Activated CD4-positive, alpha-beta T cell treated with anti-CD3 and anti-CD28 coated beads for 4 hours (primary cell): ENCODE results near the gene LBX2.
A peak's percentile ranks its signal among the peaks of the same experiment; 100 is the strongest.
"Not testable (repeated sequence)": the region's sequence is repeated elsewhere in the genome, so short reads cannot be mapped to it uniquely, and the experiment has no call there.

Experiments used
- DNase-seq, 2 donors: peaks; one replicate each; pipeline ENCODE4 v3.0.0-alpha.2; 2020

The LBX2 gene

GRCh38 chr2:74481961-74482800, 17.2 kb downstream of the LBX2 start:
- DNase-seq: peak; percentile 35 to 55

DNA sequence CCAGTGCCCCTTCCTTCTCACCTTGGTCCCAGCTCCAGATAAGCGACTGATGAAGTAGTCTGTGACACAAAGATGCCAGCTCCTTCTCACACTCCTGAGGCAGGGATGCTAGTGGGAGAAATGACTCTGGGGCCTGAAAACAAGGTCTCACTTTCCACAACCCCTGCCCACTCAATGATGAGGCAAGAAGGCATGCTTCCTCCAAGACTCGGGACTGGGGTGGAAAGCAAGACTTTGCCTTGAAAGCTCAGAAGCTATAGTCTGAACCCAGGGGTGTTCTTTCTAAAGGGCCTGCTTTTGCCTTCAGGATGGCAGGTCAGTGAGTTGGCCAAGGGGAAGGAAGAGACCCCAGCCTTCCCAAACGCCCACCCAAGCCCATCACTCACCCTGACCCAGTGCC, 18.0 kb downstream of the LBX2 start:
- no peak for DNase-seq

- DNase-seq: no peak
Observed at GRCh38 chr2:74474899-74475298, 24.5 kb downstream of the LBX2 start.

- no peak for DNase-seq
Observed at GRCh38 chr2:74474481-74474880, 24.9 kb downstream of the LBX2 start.

DNA sequence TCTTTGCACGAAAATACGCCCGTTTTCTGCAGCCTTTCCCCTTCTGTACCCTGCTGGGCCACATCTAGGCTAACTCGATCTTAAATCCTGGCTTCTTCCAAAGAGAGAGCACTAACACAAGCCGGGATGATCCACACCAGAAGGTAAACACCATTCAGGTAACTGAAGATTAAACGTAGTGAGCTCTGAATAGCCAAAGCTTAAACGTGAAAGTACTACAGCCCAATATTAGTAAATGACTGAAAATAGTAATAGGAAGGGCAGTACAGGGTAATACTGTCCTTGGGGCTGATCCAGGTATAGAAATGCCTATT, 26.5 kb downstream of the LBX2 start:
- no peak for DNase-seq

GRCh38 chr2:74472086-74472944, 27.1 kb downstream of the LBX2 start, which contains the start of gene MRPL53:
MRPL53 (minus strand) TSS chr2:74472680; CDS start chr2:74472660, 20 bp downstream.
- peak; percentile 95 to 97 for DNase-seq

DNA sequence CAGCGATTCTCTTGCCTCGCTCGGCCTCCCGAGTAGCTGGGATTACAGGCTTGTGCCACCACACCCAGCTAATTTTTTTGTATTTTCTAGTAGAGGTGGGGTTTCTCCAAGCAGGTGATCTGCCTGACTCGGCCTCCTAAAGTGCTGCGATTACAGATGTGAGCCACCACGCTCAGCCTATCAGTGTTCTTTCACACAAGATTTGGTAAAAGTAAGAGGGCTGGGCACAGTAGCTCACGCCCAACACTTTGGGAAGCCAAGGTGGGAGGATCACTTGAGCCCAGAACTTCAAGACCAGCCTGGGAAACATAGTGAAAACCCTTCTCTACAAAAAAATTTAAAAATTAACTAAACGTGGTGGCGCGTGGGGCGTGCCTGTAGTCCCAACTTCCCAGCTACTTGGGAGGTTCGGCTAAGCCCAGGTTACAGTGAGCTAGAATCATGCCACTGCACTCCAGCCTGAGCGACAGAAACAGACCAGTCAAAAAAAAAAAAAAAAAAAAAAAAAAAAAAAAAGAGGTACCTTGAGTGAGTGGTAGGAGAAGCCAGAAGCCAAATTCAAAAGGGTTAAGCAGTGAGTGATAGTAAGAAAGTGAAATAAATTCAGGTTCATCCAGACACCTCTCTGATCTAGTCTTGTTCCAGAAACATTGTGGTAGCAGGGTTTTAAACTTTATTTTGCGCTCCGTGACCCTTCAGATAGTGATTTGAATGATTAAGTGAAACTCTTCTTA, 27.9 kb downstream of the LBX2 start:
- DNase-seq: no peak

GRCh38 chr2:74470742-74471141, 28.7 kb downstream of the LBX2 start:
- not testable (repeated sequence) for DNase-seq

DNA sequence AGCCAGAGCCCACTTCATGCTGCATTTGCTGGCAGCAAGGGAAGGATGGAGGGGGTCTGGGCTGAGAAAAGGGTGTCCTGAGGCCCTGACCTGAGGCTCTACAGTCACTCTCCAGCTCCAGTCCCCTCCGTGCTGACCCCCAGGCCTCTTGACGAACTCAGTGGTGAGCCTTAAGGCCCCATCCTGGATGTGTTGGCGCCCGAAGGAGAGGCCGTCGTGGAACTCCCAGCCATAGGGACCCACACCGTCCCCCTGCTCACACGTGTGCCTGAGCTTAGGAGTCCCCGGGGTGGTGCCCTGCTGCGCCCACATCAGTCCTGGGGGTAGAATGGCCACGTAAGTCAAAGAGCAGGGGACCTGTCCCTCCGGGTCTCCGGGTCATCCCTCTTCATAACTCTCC, 35.0 kb downstream of the LBX2 start:
- no peak for DNase-seq

DNA sequence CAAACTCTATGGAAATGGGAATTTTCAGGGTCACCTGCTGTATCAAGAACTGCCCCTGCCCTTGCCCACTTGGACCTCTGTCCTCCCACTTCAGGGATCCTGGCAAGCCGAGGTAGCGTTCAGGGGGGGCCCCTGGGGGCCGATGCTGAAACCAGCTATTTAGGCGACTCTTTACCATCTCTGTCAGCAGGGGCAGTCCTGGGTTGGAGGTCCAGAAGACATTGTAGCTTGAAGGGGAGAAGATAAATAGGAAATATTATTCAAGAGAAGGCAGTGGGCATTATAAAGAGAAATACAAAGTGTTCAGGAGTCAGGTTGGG, 36.7 kb downstream of the LBX2 start:
- DNase-seq: no peak

GRCh38 chr2:74462054-74462785, 37.2 kb downstream of the LBX2 start:
- DNase-seq: no peak

DNA sequence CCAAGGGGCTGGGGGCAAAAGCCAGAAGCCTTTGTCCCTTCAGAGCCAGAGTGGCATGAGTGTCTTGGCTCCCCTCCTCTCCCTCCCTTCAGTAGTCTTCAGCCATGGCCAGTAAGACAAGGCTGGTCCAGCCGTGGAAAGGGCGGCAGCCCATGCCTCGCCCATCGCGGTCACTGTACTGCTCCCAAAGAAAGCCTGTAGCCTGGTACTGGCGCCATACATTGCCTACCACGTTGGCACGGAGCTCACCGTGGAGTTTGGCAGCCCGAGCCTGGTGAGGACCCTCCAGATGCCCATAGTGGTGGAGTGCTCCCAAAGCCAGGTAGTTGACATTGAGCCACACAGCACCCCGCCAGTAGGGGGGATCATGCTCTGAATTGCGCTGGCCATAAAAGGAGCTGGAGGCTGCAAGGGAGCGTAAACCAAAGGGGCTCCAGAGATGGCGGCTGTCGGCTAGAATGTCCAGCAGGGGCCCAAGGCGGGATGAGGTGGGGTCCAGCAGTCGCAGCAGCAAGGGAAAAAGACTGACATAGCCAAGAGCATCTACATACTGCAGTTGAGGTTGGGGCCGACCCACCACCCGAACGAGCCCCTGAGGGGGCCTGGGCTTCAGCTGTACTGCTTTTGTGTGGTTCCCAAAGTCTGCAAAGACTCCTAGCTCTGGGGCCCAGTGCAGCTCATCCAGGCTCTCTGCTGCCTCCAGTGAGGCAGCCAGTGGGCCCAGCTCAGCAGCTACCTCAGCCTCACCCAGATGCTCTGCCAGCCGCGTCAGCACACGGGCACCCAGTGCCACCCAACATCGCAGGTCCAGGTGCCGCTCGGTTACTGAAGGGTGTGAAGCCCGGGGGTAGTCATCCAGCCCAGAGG, 38.0 kb downstream of the LBX2 start:
- DNase-seq: no peak

DNA sequence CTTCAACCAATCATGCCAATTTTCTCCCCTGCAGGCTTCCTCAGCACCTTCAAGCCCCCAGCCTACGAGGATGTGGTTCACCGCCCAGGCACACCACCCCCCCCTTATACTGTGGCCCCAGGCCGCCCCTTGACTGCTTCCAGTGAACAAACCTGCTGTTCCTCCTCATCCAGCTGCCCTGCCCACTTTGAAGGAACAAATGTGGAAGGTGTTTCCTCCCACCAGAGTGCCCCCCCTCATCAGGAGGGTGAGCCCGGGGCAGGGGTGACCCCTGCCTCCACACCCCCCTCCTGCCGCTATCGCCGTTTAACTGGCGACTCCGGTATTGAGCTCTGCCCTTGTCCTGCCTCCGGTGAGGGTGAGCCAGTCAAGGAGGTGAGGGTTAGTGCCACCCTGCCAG, 39.2 kb downstream of the LBX2 start:
- not testable (repeated sequence) for DNase-seq

GRCh38 chr2:74459503-74460118, 39.8 kb downstream of the LBX2 start:
- DNase-seq: not testable (repeated sequence)

GRCh38 chr2:74458938-74459363, 40.5 kb downstream of the LBX2 start:
- DNase-seq: no peak

DNA sequence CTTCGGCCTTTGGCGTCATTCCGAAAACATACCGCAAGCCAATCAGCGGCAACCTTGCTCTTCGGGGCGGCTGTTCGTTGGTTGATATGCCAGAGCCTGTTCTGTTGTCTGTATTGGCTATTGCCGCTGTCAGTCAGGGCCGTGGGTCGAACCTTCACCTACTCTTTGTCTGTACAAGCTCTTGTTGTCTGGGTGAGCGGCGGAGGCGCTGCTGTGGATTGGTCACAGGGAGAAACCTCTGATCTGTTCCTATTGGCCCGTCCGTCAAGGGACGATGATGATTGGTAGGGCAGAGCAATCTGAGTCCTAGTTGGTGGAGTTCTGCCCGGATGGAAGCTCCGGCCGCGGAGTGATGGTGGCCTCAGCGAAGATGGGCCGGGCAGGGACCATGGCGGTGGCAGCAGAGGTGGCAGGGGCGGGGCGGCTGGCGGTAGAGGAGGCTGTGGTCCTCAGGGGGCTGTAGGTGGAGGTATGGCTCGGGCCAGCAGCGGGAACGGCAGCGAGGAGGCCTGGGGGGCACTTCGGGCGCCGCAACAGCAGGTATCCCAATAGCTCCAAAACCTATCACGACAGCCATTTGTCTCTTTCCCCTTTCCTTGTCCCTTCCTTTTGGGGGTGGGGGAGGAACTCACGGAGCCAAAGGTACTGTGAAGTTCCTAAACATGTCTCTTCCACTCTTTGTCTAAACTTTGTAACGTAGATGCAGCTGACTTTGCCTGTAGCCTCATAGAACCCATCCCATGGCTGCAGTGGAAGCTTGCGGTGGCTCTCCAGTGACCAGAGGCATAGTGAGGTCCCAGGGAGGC, 41.1 kb downstream of the LBX2 start, which contains the start of gene WBP1:
Gene WBP1 (plus strand): TSS at position 307 of the 806 bp plus-strand sequence. CDS start 165 bp downstream, at position 472.
- peak; percentile 98 to 99 for DNase-seq

GRCh38 chr2:74457549-74458131, 41.8 kb downstream of the LBX2 start:
- DNase-seq: peak; percentile 76 to 86

DNA sequence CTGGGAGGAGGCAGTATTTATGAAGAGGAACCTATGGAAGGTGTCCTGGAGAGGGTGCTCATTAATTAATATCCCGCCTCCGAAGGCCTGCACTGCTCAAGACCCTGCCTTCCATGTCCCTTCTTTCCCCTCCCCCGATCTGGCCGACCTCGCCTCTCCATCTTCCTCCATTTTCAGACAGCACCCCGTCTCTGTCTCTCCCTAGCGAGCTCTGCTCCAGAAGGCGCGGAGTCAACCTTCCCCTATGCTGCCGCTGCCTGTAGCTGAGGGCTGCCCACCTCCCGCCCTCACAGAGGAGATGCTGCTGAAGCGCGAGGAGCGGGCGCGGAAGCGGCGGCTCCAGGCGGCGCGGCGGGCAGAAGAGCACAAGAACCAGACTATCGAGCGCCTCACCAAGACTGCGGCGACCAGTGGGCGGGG, 42.3 kb downstream of the LBX2 start:
- no peak for DNase-seq

GRCh38 chr2:74454654-74455511, 44.5 kb downstream of the LBX2 start, which contains the start of gene INO80B:
INO80B (plus strand) TSS chr2:74455087; CDS start chr2:74455117, 30 bp downstream.
- DNase-seq: peak; percentile 95 to 98
